Uterus (tissue), 4 donors: ENCODE data around the gene GRIK1. TPM values are rescaled to one million over a fixed set of nuclear protein-coding genes. Genes with fewer than 3 reads are reported as not detected.

Source experiments
- DNase-seq, 2 donors: peaks; one replicate each; pipeline ENCODE4 v3.0.0-alpha.2; 2019 to 2020
- H3K27ac ChIP-seq, 2 donors: fragments of 200-600 bp; sonication (generic); 1 replicate in 1 of 2; 2 replicates in 1 of 2; pipeline ENCODE4 v1.5.1; 2016 to 2018
- H3K27me3 ChIP-seq, 2 donors: fragments of 200-600 bp; sonication (generic); one replicate each; pipeline ENCODE4 v1.5.1; 2018 to 2019; ENCODE audit warnings: control low read depth in 1 of 2
- H3K36me3 ChIP-seq, 2 donors: fragments of 200-600 bp; sonication (generic); one replicate each; pipeline ENCODE4 v1.5.1; 2019; ENCODE audit warnings: control low read depth in 1 of 2
- H3K4me1 ChIP-seq, 2 donors: fragments of 200-600 bp; sonication (generic); one replicate each; pipeline ENCODE4 v1.5.1; 2018 to 2019; ENCODE audit warnings: control low read depth in 1 of 2
- H3K4me3 ChIP-seq, 2 donors: fragments of 200-600 bp; sonication (generic); 1 replicate in 1 of 2; 2 replicates in 1 of 2; pipeline ENCODE4 v1.5.1; 2018 to 2019; ENCODE audit warnings: mild to moderate bottlenecking in 1 of 2
- H3K9me3 ChIP-seq, 2 donors: fragments of 200-600 bp; sonication (generic); one replicate each; pipeline ENCODE4 v1.5.1; 2019; ENCODE audit warnings: control low read depth in 1 of 2
- POLR2A ChIP-seq, 2 donors: fragments of 450-650 bp; IDR thresholded peaks; one replicate each; pipeline ENCODE4 v1.6.1; 2016; ENCODE audit warnings: antibody characterized with exemption in 2 of 2, mild to moderate bottlenecking in 1 of 2, moderate library complexity in 1 of 2
- intact Hi-C: fragments of 100-400 bp; cut with DNase I; formaldehyde crosslinking; loops from one replicate; pipeline ENCODE4 v1.15.1; 2023; ENCODE audit warnings: low total_unique reads
- total RNA-seq, 4 donors: library from RNA; depleted of rRNA in 3 of 4; stranded (reverse); fragments of >200 nt in 3 of 4; gene quantifications; one replicate each; pipeline versions ENCODE4 v1.1.0 to v1.2.4, GENCODE V29; 2014 to 2023
- TF ChIP-seq, protein P1 (sequence below), 4 experiments: fragments of 200-600 bp in 2 of 4; fragments of 450-650 bp in 2 of 4; sonication (generic) in 2 of 4; IDR thresholded peaks; one replicate each; pipeline ENCODE4 v1.5.1; 2016 to 2019; ENCODE audit warnings: antibody characterized with exemption in 4 of 4, mild to moderate bottlenecking in 2 of 4, moderate library complexity in 1 of 4
- donor health status: DM: yes; HTN: yes; CAD: no.

Gene GRIK1
- total RNA-seq, 4 donors from 2014 or later, result 0.12 to 4.1 TPM; not detected in 2

DNA sequence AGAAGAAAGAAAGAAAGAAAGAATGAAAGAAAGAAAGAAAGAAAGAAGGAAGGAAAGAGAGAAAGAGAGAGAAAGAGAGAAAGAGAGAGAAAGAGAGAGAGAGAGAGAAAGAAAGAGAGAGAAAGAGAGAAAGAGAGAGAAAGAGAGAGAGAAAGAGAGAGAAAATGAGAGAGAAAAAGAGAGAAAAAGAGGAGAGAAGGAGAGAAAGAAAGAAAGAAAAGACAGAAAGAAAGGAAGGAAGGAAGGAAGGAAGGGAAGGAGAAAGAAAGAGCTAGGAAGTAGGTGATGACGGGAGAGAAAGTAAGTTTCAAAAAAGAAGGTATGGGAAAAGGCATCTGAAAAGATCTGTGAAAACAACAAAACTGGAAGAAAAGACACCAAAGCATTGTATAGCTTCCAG lies 72.0 kb downstream of the GRIK1 start:
- Histone ChIP-seq H3K36me3 (no peaks in the 10 kb centered on the region), H3K4me3 (no peak overlapping the region), H3K4me1 (no peaks in the 10 kb centered on the region), H3K27me3 (no peaks in the 10 kb centered on the region), H3K27ac (no peak overlapping the region), H3K9me3 (no peaks in the 10 kb centered on the region)
- intact Hi-C loops, result no loop called here
- DNase-seq, result no peak
- TF ChIP-seq, protein P1, sequence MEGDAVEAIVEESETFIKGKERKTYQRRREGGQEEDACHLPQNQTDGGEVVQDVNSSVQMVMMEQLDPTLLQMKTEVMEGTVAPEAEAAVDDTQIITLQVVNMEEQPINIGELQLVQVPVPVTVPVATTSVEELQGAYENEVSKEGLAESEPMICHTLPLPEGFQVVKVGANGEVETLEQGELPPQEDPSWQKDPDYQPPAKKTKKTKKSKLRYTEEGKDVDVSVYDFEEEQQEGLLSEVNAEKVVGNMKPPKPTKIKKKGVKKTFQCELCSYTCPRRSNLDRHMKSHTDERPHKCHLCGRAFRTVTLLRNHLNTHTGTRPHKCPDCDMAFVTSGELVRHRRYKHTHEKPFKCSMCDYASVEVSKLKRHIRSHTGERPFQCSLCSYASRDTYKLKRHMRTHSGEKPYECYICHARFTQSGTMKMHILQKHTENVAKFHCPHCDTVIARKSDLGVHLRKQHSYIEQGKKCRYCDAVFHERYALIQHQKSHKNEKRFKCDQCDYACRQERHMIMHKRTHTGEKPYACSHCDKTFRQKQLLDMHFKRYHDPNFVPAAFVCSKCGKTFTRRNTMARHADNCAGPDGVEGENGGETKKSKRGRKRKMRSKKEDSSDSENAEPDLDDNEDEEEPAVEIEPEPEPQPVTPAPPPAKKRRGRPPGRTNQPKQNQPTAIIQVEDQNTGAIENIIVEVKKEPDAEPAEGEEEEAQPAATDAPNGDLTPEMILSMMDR (IDR thresholded peaks at IDR 0.05), result no peak
- no peak for TF ChIP-seq POLR2A (IDR thresholded peaks at IDR 0.05)

DNA sequence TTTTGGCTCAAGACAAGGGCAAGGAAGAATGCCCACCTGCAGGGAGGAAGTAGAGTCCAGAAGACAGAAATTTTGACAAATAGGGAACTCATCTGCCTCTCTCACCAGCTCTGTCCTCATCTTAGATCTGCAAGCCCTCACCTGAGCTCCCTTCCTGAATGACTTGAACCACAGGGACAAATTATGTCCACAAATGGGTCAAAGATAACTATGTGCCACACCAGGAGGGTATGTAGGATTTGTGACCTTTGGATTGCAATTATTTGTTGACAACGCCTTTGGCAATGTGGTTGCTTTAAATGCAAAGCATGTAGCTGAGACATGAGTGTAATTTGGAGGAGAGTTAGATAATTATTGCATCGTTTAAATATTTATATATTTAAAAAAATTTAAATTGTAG lies 79.5 kb downstream of the GRIK1 start:
- H3K27me3 ChIP-seq, result no peaks in the 10 kb centered on the region
- intact Hi-C loops, result no loop called here
- no peak overlapping the region for H3K4me3 ChIP-seq
- TF ChIP-seq, protein P1 (IDR thresholded peaks at IDR 0.05), result no peak
- no peak for TF ChIP-seq POLR2A (IDR thresholded peaks at IDR 0.05)
- no peak overlapping the region for H3K27ac ChIP-seq
- DNase-seq, result no peak
- no peaks in the 10 kb centered on the region for H3K36me3 ChIP-seq
- H3K4me1 ChIP-seq, result no peaks in the 10 kb centered on the region
- H3K9me3 ChIP-seq, result no peaks in the 10 kb centered on the region

DNA sequence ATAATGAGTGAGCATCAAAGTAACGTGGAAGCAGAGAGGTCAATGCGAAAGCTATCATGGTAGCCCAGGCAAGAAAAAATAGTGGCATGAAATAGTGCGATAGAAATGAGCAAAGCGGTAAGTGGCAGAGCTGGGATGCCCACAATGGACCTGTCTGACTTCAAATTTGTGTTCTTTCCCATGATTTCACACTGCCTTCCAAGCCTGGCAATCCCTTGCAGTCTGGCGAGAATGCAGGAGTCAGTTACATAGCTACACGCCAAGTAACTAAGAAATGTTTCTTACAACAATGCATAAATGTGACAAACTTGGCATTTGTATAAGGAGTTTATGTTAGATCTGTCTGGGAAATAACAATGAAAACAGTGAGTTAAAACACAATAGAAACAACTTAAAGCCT lies 82.6 kb downstream of the GRIK1 start:
- H3K9me3 ChIP-seq, result no peaks in the 10 kb centered on the region
- H3K36me3 ChIP-seq, result no peaks in the 10 kb centered on the region
- intact Hi-C loops, result no loop called here
- no peak for DNase-seq
- no peaks in the 10 kb centered on the region for H3K4me1 ChIP-seq
- no peak overlapping the region for H3K4me3 ChIP-seq
- TF ChIP-seq, protein P1 (IDR thresholded peaks at IDR 0.05), result no peak
- no peak overlapping the region for H3K27ac ChIP-seq
- H3K27me3 ChIP-seq, result no peaks in the 10 kb centered on the region

DNA sequence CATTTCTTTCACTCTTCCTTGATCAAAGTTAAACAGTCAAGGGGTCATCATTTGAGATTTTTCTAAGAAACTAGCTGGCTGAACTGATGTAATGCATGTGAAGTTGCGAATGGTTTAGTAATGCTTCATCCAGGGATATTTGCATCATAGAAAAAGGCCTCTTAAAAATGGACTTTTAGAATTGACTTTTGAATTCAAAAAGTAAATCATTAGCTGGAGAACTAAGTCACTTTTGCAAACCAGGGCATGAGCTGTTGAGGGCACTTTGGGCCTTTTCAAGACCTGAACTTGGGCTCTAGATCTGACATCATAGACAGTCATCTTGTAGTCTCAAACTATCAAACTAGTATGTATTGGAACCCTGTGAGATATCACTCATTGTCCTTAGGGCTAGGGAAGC lies 85.0 kb downstream of the GRIK1 start:
- H3K27ac ChIP-seq, result no peak overlapping the region
- H3K4me1 ChIP-seq, result no peaks in the 10 kb centered on the region
- no peak for DNase-seq
- TF ChIP-seq, protein P1 (IDR thresholded peaks at IDR 0.05), result no peak
- TF ChIP-seq POLR2A (IDR thresholded peaks at IDR 0.05), result no peak
- H3K27me3 ChIP-seq, result no peaks in the 10 kb centered on the region
- no peak overlapping the region for H3K4me3 ChIP-seq
- no peaks in the 10 kb centered on the region for H3K9me3 ChIP-seq
- no peaks in the 10 kb centered on the region for H3K36me3 ChIP-seq
- intact Hi-C loops, result no loop called here

DNA sequence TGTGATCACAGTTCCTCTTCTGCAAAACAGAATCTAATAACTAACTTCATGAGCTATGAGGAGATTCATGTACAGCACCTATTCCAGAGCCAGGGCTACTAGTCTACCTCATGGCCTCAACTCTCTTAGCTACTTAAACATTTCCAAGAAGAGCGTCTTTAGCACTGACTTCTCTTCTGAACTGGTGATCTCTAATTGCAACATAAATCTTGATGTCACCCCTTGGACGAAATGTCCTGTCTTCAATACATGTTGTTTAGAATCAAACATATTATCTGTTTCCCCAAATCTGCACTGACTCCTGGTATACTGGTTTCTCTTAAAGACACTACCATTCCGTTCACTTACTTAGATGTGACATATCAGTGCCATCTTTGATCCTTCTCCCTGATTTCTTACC lies 88.2 kb downstream of the GRIK1 start:
- Histone ChIP-seq H3K9me3 (no peaks in the 10 kb centered on the region), H3K4me3 (no peak overlapping the region), H3K27ac (no peak overlapping the region), H3K27me3 (no peaks in the 10 kb centered on the region), H3K36me3 (no peaks in the 10 kb centered on the region), H3K4me1 (no peaks in the 10 kb centered on the region)
- no peak for DNase-seq
- no peak for TF ChIP-seq POLR2A (IDR thresholded peaks at IDR 0.05)
- TF ChIP-seq, protein P1 (IDR thresholded peaks at IDR 0.05), result no peak
- intact Hi-C loops, result no loop called here
